A549 (cell line): Measurements from ENCODE around the gene AFF3. TPM values are rescaled to one million over a fixed set of nuclear protein-coding genes. Genes with fewer than 3 reads are reported as not detected.

Experiments used
- ATAC-seq, 2 experiments: fragments of 200-7000 bp in 1 of 2; fragments of >200 bp in 1 of 2; cut with Nextera tagmentation in 1 of 2; cut with Tn5 transposase in 1 of 2; 3 replicates each; pipeline versions ENCODE4 v1.8.0 to v1.9.1; 2018 to 2020; ENCODE audit warnings: mild to moderate bottlenecking in 1 of 2, moderate library complexity in 1 of 2
- CTCF ChIA-PET: fragments of 300-600 bp; sonication (Branson Sonifier 250); formaldehyde crosslinking; extraction: SDS; loops from one replicate; lab custom pipeline; 2021; ENCODE audit warnings: antibody characterized with exemption, inconsistent platforms; lab: Yijun Ruan, JAX
- POLR2A ChIA-PET: fragments of 350-600 bp; formaldehyde crosslinking; extraction: SDS; loops from one replicate; lab custom pipeline; 2021; ENCODE audit warnings: antibody characterized with exemption, inconsistent platforms; lab: Yijun Ruan, JAX
- DNase-seq, 2 experiments: peaks; one replicate each; pipeline versions ENCODE4 v3.0.0 to v3.0.0-alpha.2; 2011 to 2016; ENCODE audit warnings: low read depth in 1 of 2, low spot score in 1 of 2
- FAIRE-seq: peaks from 2 replicates; lab custom pipeline; 2011; peaks lifted over from hg19 to GRCh38; lab: Jason Lieb, UNC
- H3K27ac ChIP-seq, 2 experiments: fragments of >200 bp; sonication (Bioruptor Twin); formaldehyde crosslinking; 3 replicates each; pipeline ENCODE4 v1.5.1; 2016 to 2017
- H3K4me1 ChIP-seq: fragments of >200 bp; sonication (Bioruptor Twin); formaldehyde crosslinking; 3 replicates; pipeline ENCODE4 v1.6.1; 2016
- H3K4me2 ChIP-seq: fragments of >200 bp; sonication (Bioruptor Twin); formaldehyde crosslinking; 3 replicates; pipeline ENCODE4 v1.6.1; 2016
- H3K4me3 ChIP-seq: fragments of >200 bp; sonication (Bioruptor Twin); formaldehyde crosslinking; 3 replicates; pipeline ENCODE4 v1.5.1; 2016
- H3K9me3 ChIP-seq: fragments of >200 bp; sonication (Bioruptor Twin); formaldehyde crosslinking; 3 replicates; pipeline ENCODE4 v1.6.1; 2016
- BHLHE40 ChIP-seq: IDR thresholded peaks from 2 replicates; pipeline ENCODE4 v1.6.1; 2012; ENCODE audit warnings: low read depth, low read length, inconsistent platforms
- CEBPB ChIP-seq, 2 experiments: fragments of >200 bp in 1 of 2; sonication (Bioruptor Twin) in 1 of 2; formaldehyde crosslinking in 1 of 2; IDR thresholded peaks; 2 replicates each; pipeline ENCODE4 v1.6.1; 2012 to 2016
- FOSL2 ChIP-seq, 2 experiments: fragments of 450-650 bp in 1 of 2; fragments of >200 bp in 1 of 2; sonication (Bioruptor Twin) in 1 of 2; formaldehyde crosslinking; IDR thresholded peaks; 2 replicates each; pipeline versions ENCODE4 v1.5.0 to v1.6.1; 2016 to 2020; ENCODE audit warnings: mild to moderate bottlenecking in 1 of 2, moderate library complexity in 1 of 2
- FOXS1 ChIP-seq: fragments of 250-450 bp; sonication (Bioruptor Pico); IDR thresholded peaks from 2 replicates; pipeline ENCODE4 v1.5.0; 2020; ENCODE audit warnings: mild to moderate bottlenecking, moderate library complexity
- GATA3 ChIP-seq: IDR thresholded peaks from 2 replicates; pipeline ENCODE4 v1.6.1; 2012; ENCODE audit warnings: borderline replicate concordance
- HDAC2 ChIP-seq: fragments of 200-600 bp; sonication (generic); IDR thresholded peaks from 2 replicates; pipeline ENCODE4 v1.6.1; 2016
- HEYL ChIP-seq: fragments of 250-450 bp; sonication (Bioruptor Pico); IDR thresholded peaks from 2 replicates; pipeline ENCODE4 v1.8.0; 2021; ENCODE audit warnings: mild to moderate bottlenecking, moderate library complexity
- HOXA7 ChIP-seq: fragments of 250-450 bp; sonication (Bioruptor Pico); IDR thresholded peaks from 2 replicates; pipeline ENCODE4 v1.5.0; 2020; ENCODE audit warnings: mild to moderate bottlenecking, moderate library complexity
- HOXB13 ChIP-seq: fragments of 250-450 bp; sonication (Bioruptor Pico); IDR thresholded peaks from 2 replicates; pipeline ENCODE4 v1.5.0; 2020; ENCODE audit warnings: low read depth, mild to moderate bottlenecking, moderate library complexity
- HOXB5 ChIP-seq: fragments of 250-450 bp; sonication (Bioruptor Pico); IDR thresholded peaks from 2 replicates; pipeline ENCODE4 v1.5.0; 2020; ENCODE audit warnings: mild to moderate bottlenecking, moderate library complexity
- JUN ChIP-seq, 2 experiments: fragments of >200 bp; sonication (Bioruptor Twin); formaldehyde crosslinking; IDR thresholded peaks; 2 replicates in 1 of 2; 3 replicates in 1 of 2; pipeline ENCODE4 v1.6.1; 2016 to 2017
- JUNB ChIP-seq: fragments of >200 bp; sonication (Bioruptor Twin); formaldehyde crosslinking; IDR thresholded peaks from 2 replicates; pipeline ENCODE4 v1.6.1; 2016
- KDM1A ChIP-seq: fragments of 200-600 bp; sonication (generic); IDR thresholded peaks from 2 replicates; pipeline ENCODE4 v1.6.1; 2016; ENCODE audit warnings: low read depth, mild to moderate bottlenecking
- NPAS2 ChIP-seq: fragments of 250-450 bp; sonication (Bioruptor Pico); IDR thresholded peaks from 2 replicates; pipeline ENCODE4 v1.8.0; 2022; ENCODE audit warnings: mild to moderate bottlenecking, moderate library complexity, borderline replicate concordance
- NR3C1 ChIP-seq: fragments of >200 bp; sonication (Bioruptor Twin); formaldehyde crosslinking; IDR thresholded peaks from 3 replicates; pipeline ENCODE4 v1.6.1; 2017
- PHF8 ChIP-seq: fragments of 200-600 bp; sonication (generic); IDR thresholded peaks from 2 replicates; pipeline ENCODE4 v1.6.1; 2016; ENCODE audit warnings: low read depth, mild to moderate bottlenecking, antibody characterized with exemption, moderate library complexity, borderline replicate concordance
- POLR2AphosphoS2 ChIP-seq: conservative IDR thresholded peaks from 2 replicates; pipeline ENCODE4 v1.6.1; 2012; ENCODE audit warnings: low read length, improper control_type of control experiment, inconsistent platforms
- RAD21 ChIP-seq, 2 experiments: fragments of >200 bp in 1 of 2; sonication (Bioruptor Twin) in 1 of 2; formaldehyde crosslinking in 1 of 2; IDR thresholded peaks in 1 of 2; conservative IDR thresholded peaks in 1 of 2; 2 replicates in 1 of 2; 3 replicates in 1 of 2; pipeline ENCODE4 v1.6.1; 2012 to 2018; ENCODE audit warnings: inconsistent platforms in 1 of 2
- RCOR1 ChIP-seq: fragments of 150-350 bp; IDR thresholded peaks from 2 replicates; pipeline ENCODE4 v1.6.1; 2014; ENCODE audit warnings: antibody characterized with exemption, low read length, low read depth
- SMC3 ChIP-seq: fragments of >200 bp; sonication (Bioruptor Twin); formaldehyde crosslinking; IDR thresholded peaks from 3 replicates; pipeline ENCODE4 v1.6.1; 2018; ENCODE audit warnings: inconsistent platforms
- TP53 ChIP-seq: fragments of 250-450 bp; sonication (Bioruptor Pico); IDR thresholded peaks from 2 replicates; pipeline ENCODE4 v1.5.0; 2021; ENCODE audit warnings: mild to moderate bottlenecking, moderate library complexity
- ZNF302 ChIP-seq: fragments of 250-450 bp; sonication (Bioruptor Pico); IDR thresholded peaks from 2 replicates; pipeline ENCODE4 v1.9.0; 2021; ENCODE audit warnings: inconsistent platforms, mild to moderate bottlenecking, moderate library complexity
- WGBS: methylation state at CpG from one replicate; pipeline ENCODE4 v1.1.6; 2017; ENCODE audit errors: missing lambda C conversion rate; 5-methylcytosine and 5-hydroxymethylcytosine counted together
- polyA plus RNA-seq, 4 experiments: library from polyadenylated mRNA; depleted of rRNA in 3 of 4; stranded (reverse); fragments of >200 nt; fragmentation: RNase III in 1 of 4; extraction: RNeasy Plus Mini Kit Qiagen cat#74134 plus additional on column Dnase treatment in 1 of 4; gene quantifications; 2 replicates in 3 of 4; 3 replicates in 1 of 4; pipeline ENCODE4 v1.2.3, GENCODE V29; 2011 to 2017
- TF ChIP-seq, protein P1 (sequence below): IDR thresholded peaks from 2 replicates; pipeline ENCODE4 v1.6.1; 2012
- TF ChIP-seq, protein P2 (sequence below): fragments of 250-450 bp; sonication (Bioruptor Pico); IDR thresholded peaks from 2 replicates; pipeline ENCODE4 v1.5.0; 2020; ENCODE audit warnings: low read depth, mild to moderate bottlenecking, moderate library complexity
- TF ChIP-seq, protein P3 (sequence below): fragments of >200 bp; sonication (Bioruptor Twin); formaldehyde crosslinking; IDR thresholded peaks from 3 replicates; pipeline ENCODE4 v1.6.1; 2016
- TF ChIP-seq, protein P4 (sequence below): fragments of 150-350 bp; IDR thresholded peaks from 2 replicates; pipeline ENCODE4 v1.6.1; 2014; ENCODE audit warnings: low read depth, mild to moderate bottlenecking, low read length
- TF ChIP-seq, protein P5 (sequence below): IDR thresholded peaks from 2 replicates; pipeline ENCODE4 v1.6.1; 2012; ENCODE audit warnings: low read depth, borderline replicate concordance

Gene AFF3
- polyA plus RNA-seq, 2 of the 4 experiments (the other 2 are of a cell fraction) = not detected

DNA sequence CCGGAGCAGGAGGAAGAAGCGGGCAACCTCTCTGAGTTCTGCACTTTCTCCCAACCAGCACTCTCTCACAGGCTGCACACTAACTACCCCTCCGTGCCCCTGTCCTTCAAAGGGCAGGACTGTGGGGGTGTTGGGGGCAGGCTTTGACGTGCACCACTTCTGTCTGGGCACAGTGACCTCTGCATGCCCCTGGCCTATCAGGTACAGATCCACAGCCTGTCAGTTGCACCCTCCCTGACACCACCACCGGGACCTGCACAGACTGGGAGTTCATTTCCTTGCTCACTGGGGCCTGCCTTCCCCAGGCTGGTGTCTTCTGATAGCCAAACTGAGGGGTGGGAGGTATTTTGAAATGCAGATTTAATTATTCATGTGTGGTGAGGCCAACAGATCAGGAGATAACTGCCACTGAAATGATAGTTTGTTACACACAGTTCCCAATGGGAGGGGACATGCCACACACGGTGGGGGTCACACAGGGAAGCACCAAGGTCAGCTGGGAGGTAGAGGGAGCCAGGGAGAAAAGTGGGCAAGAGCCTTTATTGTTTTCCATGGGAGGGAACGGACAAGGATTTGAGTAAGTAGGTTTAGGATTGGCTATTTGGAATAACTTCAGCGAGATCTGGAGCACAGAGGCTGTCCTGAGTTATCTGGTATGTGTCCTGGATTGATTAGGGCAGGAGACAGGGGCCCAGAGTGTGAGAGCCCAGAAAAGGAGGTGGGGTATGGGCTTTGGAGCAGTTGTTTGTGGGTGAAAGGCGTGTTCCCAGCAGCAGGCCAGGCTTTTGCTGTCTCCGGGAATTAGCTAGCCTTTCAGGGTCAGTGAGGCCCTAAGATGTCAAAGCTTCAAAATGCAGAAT is 251.6 kb downstream of the AFF3 start:
- Histone ChIP-seq H3K4me1 (no peaks in the 10 kb centered on the region), H3K4me3 (no peak overlapping the region), H3K27ac (no peak overlapping the region), H3K9me3 (no peaks in the 10 kb centered on the region), H3K4me2 (no peak overlapping the region)
- WGBS = 50% methylated on average over 9 of the region's 10 CpGs
- DNase-seq (no peak), FAIRE-seq (no peak), ATAC-seq (no peak)
- ChIA-PET POLR2A (no interaction called here), CTCF (interaction anchor here (0.6 to 0.7 kb wide), 2 partner anchors 178 to 287 kb away, joined by 3 read pairs; no protein-coding TSS in a partner anchor)
- TF ChIP-seq PHF8 = no peak
- no peak for TF ChIP-seq HOXB5 (CRISPR knock-in tag)
- TF ChIP-seq JUN (IDR thresholded peaks at IDR 0.05) = no peak
- TF ChIP-seq HOXB13 (CRISPR knock-in tag) = no peak
- TF ChIP-seq, protein P1, sequence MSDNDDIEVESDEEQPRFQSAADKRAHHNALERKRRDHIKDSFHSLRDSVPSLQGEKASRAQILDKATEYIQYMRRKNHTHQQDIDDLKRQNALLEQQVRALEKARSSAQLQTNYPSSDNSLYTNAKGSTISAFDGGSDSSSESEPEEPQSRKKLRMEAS = no peak
- TF ChIP-seq CEBPB (IDR thresholded peaks at IDR 0.05) = no peak
- no peak for TF ChIP-seq KDM1A
- no peak for TF ChIP-seq FOSL2 (IDR thresholded peaks at IDR 0.05)
- no peak for TF ChIP-seq FOSL2 (CRISPR knock-in tag; IDR thresholded peaks at IDR 0.05)
- TF ChIP-seq FOXS1 (CRISPR knock-in tag) = no peak
- TF ChIP-seq SMC3 = no peak
- TF ChIP-seq, all 56 proteins: peak for 0

DNA sequence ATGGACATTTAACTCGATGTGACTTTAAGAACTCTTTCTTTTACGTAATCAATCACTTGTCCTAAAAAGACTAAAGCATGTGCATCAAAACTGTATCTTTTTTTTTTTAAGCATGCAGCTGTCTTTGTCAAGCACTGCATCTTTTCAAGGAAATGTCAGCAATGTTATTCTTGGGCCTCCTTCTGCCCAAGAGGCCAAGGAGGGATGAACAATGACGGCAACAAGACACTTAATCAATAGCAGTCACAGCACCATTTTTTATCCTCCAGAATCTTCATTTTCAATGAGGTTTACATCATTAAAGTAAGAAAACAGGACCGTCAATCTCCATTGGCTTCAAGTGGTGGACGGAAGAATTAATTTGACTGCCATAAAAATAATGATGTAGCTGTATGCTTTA is 253.8 kb downstream of the AFF3 start:
- 58% methylated on average over 5 of the region's 5 CpGs for WGBS
- TF ChIP-seq, protein P2, sequence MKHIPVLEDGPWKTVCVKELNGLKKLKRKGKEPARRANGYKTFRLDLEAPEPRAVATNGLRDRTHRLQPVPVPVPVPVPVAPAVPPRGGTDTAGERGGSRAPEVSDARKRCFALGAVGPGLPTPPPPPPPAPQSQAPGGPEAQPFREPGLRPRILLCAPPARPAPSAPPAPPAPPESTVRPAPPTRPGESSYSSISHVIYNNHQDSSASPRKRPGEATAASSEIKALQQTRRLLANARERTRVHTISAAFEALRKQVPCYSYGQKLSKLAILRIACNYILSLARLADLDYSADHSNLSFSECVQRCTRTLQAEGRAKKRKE (CRISPR knock-in tag) = no peak
- TF ChIP-seq, protein P3, sequence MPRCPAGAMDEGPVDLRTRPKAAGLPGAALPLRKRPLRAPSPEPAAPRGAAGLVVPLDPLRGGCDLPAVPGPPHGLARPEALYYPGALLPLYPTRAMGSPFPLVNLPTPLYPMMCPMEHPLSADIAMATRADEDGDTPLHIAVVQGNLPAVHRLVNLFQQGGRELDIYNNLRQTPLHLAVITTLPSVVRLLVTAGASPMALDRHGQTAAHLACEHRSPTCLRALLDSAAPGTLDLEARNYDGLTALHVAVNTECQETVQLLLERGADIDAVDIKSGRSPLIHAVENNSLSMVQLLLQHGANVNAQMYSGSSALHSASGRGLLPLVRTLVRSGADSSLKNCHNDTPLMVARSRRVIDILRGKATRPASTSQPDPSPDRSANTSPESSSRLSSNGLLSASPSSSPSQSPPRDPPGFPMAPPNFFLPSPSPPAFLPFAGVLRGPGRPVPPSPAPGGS = no peak
- TF ChIP-seq, protein P1 = no peak
- TF ChIP-seq TP53 (CRISPR knock-in tag) = no peak
- no peak for TF ChIP-seq NPAS2 (CRISPR knock-in tag)
- no peak for TF ChIP-seq JUNB
- no peak for TF ChIP-seq HDAC2
- TF ChIP-seq ZNF302 (CRISPR knock-in tag) = no peak
- TF ChIP-seq HEYL = no peak
- no peak for TF ChIP-seq POLR2AphosphoS2
- TF ChIP-seq BHLHE40 = no peak
- no peak for TF ChIP-seq HOXA7 (CRISPR knock-in tag)
- no peak for TF ChIP-seq CEBPB (IDR thresholded peaks at IDR 0.05)
- no peak for TF ChIP-seq NR3C1
- TF ChIP-seq, protein P4, sequence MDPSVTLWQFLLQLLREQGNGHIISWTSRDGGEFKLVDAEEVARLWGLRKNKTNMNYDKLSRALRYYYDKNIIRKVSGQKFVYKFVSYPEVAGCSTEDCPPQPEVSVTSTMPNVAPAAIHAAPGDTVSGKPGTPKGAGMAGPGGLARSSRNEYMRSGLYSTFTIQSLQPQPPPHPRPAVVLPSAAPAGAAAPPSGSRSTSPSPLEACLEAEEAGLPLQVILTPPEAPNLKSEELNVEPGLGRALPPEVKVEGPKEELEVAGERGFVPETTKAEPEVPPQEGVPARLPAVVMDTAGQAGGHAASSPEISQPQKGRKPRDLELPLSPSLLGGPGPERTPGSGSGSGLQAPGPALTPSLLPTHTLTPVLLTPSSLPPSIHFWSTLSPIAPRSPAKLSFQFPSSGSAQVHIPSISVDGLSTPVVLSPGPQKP = no peak
- no peak for TF ChIP-seq RAD21 (conservative IDR thresholded peaks at IDR 0.05 in 1 of 2, IDR thresholded peaks at IDR 0.05 in 1 of 2)
- no peak for TF ChIP-seq RCOR1
- TF ChIP-seq HOXB5 (CRISPR knock-in tag) = no peak
- TF ChIP-seq, protein P5, sequence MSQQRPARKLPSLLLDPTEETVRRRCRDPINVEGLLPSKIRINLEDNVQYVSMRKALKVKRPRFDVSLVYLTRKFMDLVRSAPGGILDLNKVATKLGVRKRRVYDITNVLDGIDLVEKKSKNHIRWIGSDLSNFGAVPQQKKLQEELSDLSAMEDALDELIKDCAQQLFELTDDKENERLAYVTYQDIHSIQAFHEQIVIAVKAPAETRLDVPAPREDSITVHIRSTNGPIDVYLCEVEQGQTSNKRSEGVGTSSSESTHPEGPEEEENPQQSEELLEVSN = no peak
- TF ChIP-seq GATA3 = no peak
- no peak overlapping the region for H3K4me2 ChIP-seq
- no peak for FAIRE-seq
- no peaks in the 10 kb centered on the region for H3K9me3 ChIP-seq
- no peaks in the 10 kb centered on the region for H3K4me1 ChIP-seq
- ChIA-PET CTCF (no interaction called here), POLR2A (no interaction called here)
- DNase-seq = no peak
- H3K4me3 ChIP-seq = no peak overlapping the region
- no peak for ATAC-seq
- no peak overlapping the region for H3K27ac ChIP-seq
